Measurements from ENCODE around the gene ZPLD1.

ZPLD1 gene

GRCh38 chr3:102434715-102435114, at the start of gene ZPLD1:
ZPLD1 (plus strand) TSS chr3:102435015; CDS start chr3:102438488, 3,473 bp downstream.
- H3K36me3 Mint-ChIP-seq (ENCODE audit: low read depth), result no peaks in the 10 kb centered on the region
- H3K4me1 Mint-ChIP-seq, result no peaks in the 10 kb centered on the region
- DNase-seq (no peak), ATAC-seq (no peak)
- peaks cover 4% of the 10 kb centered on the region for H3K27me3 Mint-ChIP-seq
- H3K27ac Mint-ChIP-seq, result no peak within 1 kb of the TSS
- H3K4me3 Mint-ChIP-seq, result no peak within 1 kb of the TSS
- H3K9me3 Mint-ChIP-seq, result no peaks in the 10 kb centered on the region

- Mint-ChIP-seq H3K27me3 (peaks cover 2% of the 10 kb centered on the region), H3K4me1 (no peaks in the 10 kb centered on the region), H3K4me3 (no peak overlapping the region), H3K9me3 (no peaks in the 10 kb centered on the region), H3K36me3 (ENCODE audit: low read depth) (no peaks in the 10 kb centered on the region), H3K27ac (no peak overlapping the region)
- no peak for DNase-seq
- ATAC-seq, result no peak
These were observed 44.5 kb upstream of the ZPLD1 start for GRCh38 chr3:102390171-102390864.

GRCh38 chr3:102390916-102391315, 43.9 kb upstream of the ZPLD1 start:
- no peak overlapping the region for H3K4me3 Mint-ChIP-seq
- peaks cover 2% of the 10 kb centered on the region for H3K27me3 Mint-ChIP-seq
- H3K36me3 Mint-ChIP-seq (ENCODE audit: low read depth), result no peaks in the 10 kb centered on the region
- no peaks in the 10 kb centered on the region for H3K4me1 Mint-ChIP-seq
- no peak overlapping the region for H3K27ac Mint-ChIP-seq
- DNase-seq (no peak), ATAC-seq (no peak)
- H3K9me3 Mint-ChIP-seq, result no peaks in the 10 kb centered on the region

- H3K27me3 Mint-ChIP-seq, result peaks cover 2% of the 10 kb centered on the region
- no peaks in the 10 kb centered on the region for H3K4me1 Mint-ChIP-seq
- no peaks in the 10 kb centered on the region for H3K9me3 Mint-ChIP-seq
- DNase-seq (no peak), ATAC-seq (no peak)
- no peak overlapping the region for H3K4me3 Mint-ChIP-seq
- no peak overlapping the region for H3K27ac Mint-ChIP-seq
- H3K36me3 Mint-ChIP-seq (ENCODE audit: low read depth), result no peaks in the 10 kb centered on the region
These were observed 43.3 kb upstream of the ZPLD1 start for GRCh38 chr3:102391491-102391890.

- H3K27ac Mint-ChIP-seq, result no peak overlapping the region
- no peaks in the 10 kb centered on the region for H3K4me1 Mint-ChIP-seq
- H3K27me3 Mint-ChIP-seq, result peaks cover 2% of the 10 kb centered on the region
- H3K4me3 Mint-ChIP-seq, result no peak overlapping the region
- ATAC-seq (no peak), DNase-seq (no peak)
- H3K36me3 Mint-ChIP-seq (ENCODE audit: low read depth), result no peaks in the 10 kb centered on the region
- H3K9me3 Mint-ChIP-seq, result no peaks in the 10 kb centered on the region
These were observed 40.3 kb upstream of the ZPLD1 start for GRCh38 chr3:102394517-102394916.

- DNase-seq, result no peak
- H3K36me3 Mint-ChIP-seq (ENCODE audit: low read depth), result no peaks in the 10 kb centered on the region
- H3K9me3 Mint-ChIP-seq, result no peaks in the 10 kb centered on the region
- no peak overlapping the region for H3K4me3 Mint-ChIP-seq
- H3K27ac Mint-ChIP-seq, result no peak overlapping the region
- no peaks in the 10 kb centered on the region for H3K27me3 Mint-ChIP-seq
- ATAC-seq, result no peak
- H3K4me1 Mint-ChIP-seq, result no peaks in the 10 kb centered on the region
These were observed 36.6 kb upstream of the ZPLD1 start for GRCh38 chr3:102398176-102398575.

- H3K4me1 Mint-ChIP-seq, result no peaks in the 10 kb centered on the region
- no peak overlapping the region for H3K4me3 Mint-ChIP-seq
- no peak for DNase-seq
- H3K36me3 Mint-ChIP-seq (ENCODE audit: low read depth), result no peaks in the 10 kb centered on the region
- H3K9me3 Mint-ChIP-seq, result no peaks in the 10 kb centered on the region
- H3K27me3 Mint-ChIP-seq, result no peaks in the 10 kb centered on the region
- no peak for ATAC-seq
- H3K27ac Mint-ChIP-seq, result no peak overlapping the region
These were observed 36.1 kb upstream of the ZPLD1 start for GRCh38 chr3:102398666-102399065.

- H3K27ac Mint-ChIP-seq, result no peak overlapping the region
- DNase-seq (no peak), ATAC-seq (no peak)
- no peaks in the 10 kb centered on the region for H3K27me3 Mint-ChIP-seq
- H3K36me3 Mint-ChIP-seq (ENCODE audit: low read depth), result no peaks in the 10 kb centered on the region
- H3K4me3 Mint-ChIP-seq, result no peak overlapping the region
- no peaks in the 10 kb centered on the region for H3K9me3 Mint-ChIP-seq
- H3K4me1 Mint-ChIP-seq, result no peaks in the 10 kb centered on the region
These were observed 34.7 kb upstream of the ZPLD1 start for GRCh38 chr3:102400142-102400541.

GRCh38 chr3:102400766-102401165, 34.0 kb upstream of the ZPLD1 start:
- DNase-seq (no peak), ATAC-seq (no peak)
- Mint-ChIP-seq H3K36me3 (ENCODE audit: low read depth) (no peaks in the 10 kb centered on the region), H3K27me3 (no peaks in the 10 kb centered on the region), H3K4me3 (no peak overlapping the region), H3K9me3 (no peaks in the 10 kb centered on the region), H3K4me1 (no peaks in the 10 kb centered on the region), H3K27ac (no peak overlapping the region)

- Mint-ChIP-seq H3K9me3 (no peaks in the 10 kb centered on the region), H3K4me3 (no peak overlapping the region), H3K27me3 (no peaks in the 10 kb centered on the region), H3K27ac (no peak overlapping the region), H3K36me3 (ENCODE audit: low read depth) (no peaks in the 10 kb centered on the region), H3K4me1 (peaks cover 5% of the 10 kb centered on the region)
- ATAC-seq (no peak), DNase-seq (no peak)
These were observed 24.2 kb upstream of the ZPLD1 start for GRCh38 chr3:102410616-102411015.

GRCh38 chr3:102415553-102415952, 19.3 kb upstream of the ZPLD1 start:
- H3K4me1 Mint-ChIP-seq, result peaks cover 8% of the 10 kb centered on the region
- no peaks in the 10 kb centered on the region for H3K9me3 Mint-ChIP-seq
- H3K36me3 Mint-ChIP-seq (ENCODE audit: low read depth), result no peaks in the 10 kb centered on the region
- H3K27ac Mint-ChIP-seq, result no peak overlapping the region
- peak; percentile 33 for ATAC-seq
- H3K4me3 Mint-ChIP-seq, result peak overlapping the region; percentile 15
- H3K27me3 Mint-ChIP-seq, result no peaks in the 10 kb centered on the region
- no peak for DNase-seq

- Mint-ChIP-seq H3K9me3 (no peaks in the 10 kb centered on the region), H3K27ac (no peak overlapping the region), H3K36me3 (ENCODE audit: low read depth) (no peaks in the 10 kb centered on the region), H3K27me3 (no peaks in the 10 kb centered on the region), H3K4me3 (no peak overlapping the region), H3K4me1 (peaks cover 8% of the 10 kb centered on the region)
- ATAC-seq (no peak), DNase-seq (no peak)
These were observed 15.0 kb upstream of the ZPLD1 start for GRCh38 chr3:102419786-102420185.

GRCh38 chr3:102441832-102442231, 7.0 kb downstream of the ZPLD1 start:
- ATAC-seq, result no peak
- DNase-seq, result no peak
- no peaks in the 10 kb centered on the region for H3K9me3 Mint-ChIP-seq
- no peaks in the 10 kb centered on the region for H3K36me3 Mint-ChIP-seq (ENCODE audit: low read depth)
- H3K4me3 Mint-ChIP-seq, result no peak overlapping the region
- H3K4me1 Mint-ChIP-seq, result no peaks in the 10 kb centered on the region
- peaks cover 4% of the 10 kb centered on the region for H3K27me3 Mint-ChIP-seq
- no peak overlapping the region for H3K27ac Mint-ChIP-seq

- Mint-ChIP-seq H3K4me1 (no peaks in the 10 kb centered on the region), H3K9me3 (no peaks in the 10 kb centered on the region), H3K27ac (no peak overlapping the region), H3K4me3 (no peak overlapping the region), H3K36me3 (ENCODE audit: low read depth) (no peaks in the 10 kb centered on the region), H3K27me3 (peaks cover 4% of the 10 kb centered on the region)
- ATAC-seq (no peak), DNase-seq (no peak)
These were observed 8.2 kb downstream of the ZPLD1 start for GRCh38 chr3:102443021-102443420.

- Mint-ChIP-seq H3K4me3 (no peak overlapping the region), H3K27me3 (peaks cover 2% of the 10 kb centered on the region), H3K4me1 (no peaks in the 10 kb centered on the region), H3K27ac (no peak overlapping the region), H3K9me3 (no peaks in the 10 kb centered on the region), H3K36me3 (ENCODE audit: low read depth) (no peaks in the 10 kb centered on the region)
- DNase-seq (no peak), ATAC-seq (no peak)
These were observed 9.3 kb downstream of the ZPLD1 start for GRCh38 chr3:102444101-102444500.

- no peaks in the 10 kb centered on the region for H3K9me3 Mint-ChIP-seq
- peaks cover 2% of the 10 kb centered on the region for H3K27me3 Mint-ChIP-seq
- H3K4me3 Mint-ChIP-seq, result no peak overlapping the region
- ATAC-seq (no peak), DNase-seq (no peak)
- H3K36me3 Mint-ChIP-seq (ENCODE audit: low read depth), result no peaks in the 10 kb centered on the region
- H3K27ac Mint-ChIP-seq, result no peak overlapping the region
- no peaks in the 10 kb centered on the region for H3K4me1 Mint-ChIP-seq
These were observed 12.5 kb downstream of the ZPLD1 start for GRCh38 chr3:102447272-102447671.

Data from activated naive CD8-positive, alpha-beta T cell treated with anti-CD3 and anti-CD28 coated beads, Interleukin-2, amount 50 U/mL, for 24 hours (primary cell).